ENCODE measurements around the gene APOA4.

GRCh38 chr11:116797816-116798215, 25.3 kb downstream of the APOA4 start:
- TF ChIP-seq POLR2A (IDR thresholded peaks at IDR 0.05) (no peak), CTCF (IDR thresholded peaks at IDR 0.05) (no peak)

Data from uterus (tissue), 2 donors.